Activated T-helper 2 cell treated with anti-CD3 and anti-CD28 coated beads, Interferon-gamma antibody, Interleukin-2, Interleukin-4, amounts not matched to agents 10 μg/mL and 5 μg/mL and 100 μg/mL, durations not matched to agents 14 hours and 24 hours and 36 hours (primary cell): ENCODE results near the gene CDC14A. TPM values are rescaled to one million over a fixed set of nuclear protein-coding genes. Genes with fewer than 3 reads are reported as not detected.
A peak's percentile ranks its signal among the peaks of the same experiment; 100 is the strongest.
"Not testable (repeated sequence)": the region's sequence is repeated elsewhere in the genome, so short reads cannot be mapped to it uniquely, and the experiment has no call there.

Source experiments
- DNase-seq: peaks from one replicate; pipeline ENCODE4 v3.0.0; 2021; ENCODE audit warnings: low spot score
- H3K27ac Mint-ChIP-seq: one replicate; pipeline ENCODE4 v1.8.0; 2021; ENCODE audit warnings: mixed read lengths
- H3K27me3 Mint-ChIP-seq: one replicate; pipeline ENCODE4 v1.8.0; 2021; ENCODE audit warnings: low read depth, mixed read lengths
- H3K36me3 Mint-ChIP-seq: one replicate; pipeline ENCODE4 v1.8.0; 2021; ENCODE audit warnings: low read depth, mixed read lengths
- H3K4me1 Mint-ChIP-seq: one replicate; pipeline ENCODE4 v1.8.0; 2021; ENCODE audit warnings: low read depth, mixed read lengths
- H3K4me3 Mint-ChIP-seq: one replicate; pipeline ENCODE4 v1.8.0; 2021; ENCODE audit warnings: low read depth, mild to moderate bottlenecking, moderate library complexity, mixed read lengths
- H3K9me3 Mint-ChIP-seq: one replicate; pipeline ENCODE4 v1.8.0; 2021; ENCODE audit warnings: mixed read lengths
- intact Hi-C: fragments of 100-400 bp; cut with micrococcal nuclease; formaldehyde crosslinking; loops from one replicate; pipeline ENCODE4 v1.15.1; 2023
- total RNA-seq: library from RNA; stranded (reverse); gene quantifications from 2 replicates; pipeline ENCODE4 v1.2.3, GENCODE V29; 2022

The CDC14A gene
- total RNA-seq, 1 donor from 2014 or later: 10.3 TPM

DNA sequence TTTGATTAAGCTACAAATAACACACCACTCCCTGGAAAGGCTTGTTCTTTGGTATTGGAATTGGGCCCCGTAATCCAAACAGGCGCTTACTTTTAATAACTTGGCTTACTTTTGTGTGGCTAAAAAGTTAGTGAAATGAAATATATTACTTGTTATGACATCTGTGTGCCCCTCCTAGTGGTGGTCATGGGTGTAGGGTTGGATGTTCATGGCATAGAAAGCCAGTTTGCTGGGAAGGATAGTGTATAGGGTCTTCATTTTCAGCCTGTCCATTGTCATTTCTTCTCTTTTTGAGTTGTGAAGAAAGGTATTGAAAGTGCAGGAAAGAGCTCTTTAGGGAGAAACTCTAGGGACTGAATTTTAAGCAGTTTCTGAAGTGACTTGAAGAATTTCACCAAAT is 5.9 kb downstream of the CDC14A start:
- Mint-ChIP-seq H3K27ac (no peak overlapping the region), H3K36me3 (peaks cover 59% of the 10 kb centered on the region), H3K27me3 (no peaks in the 10 kb centered on the region), H3K4me3 (no peak overlapping the region), H3K9me3 (no peaks in the 10 kb centered on the region), H3K4me1 (peaks cover 55% of the 10 kb centered on the region)
- intact Hi-C loops: loop anchor here (10.0 kb wide), 1 partner anchor 543 kb away; no protein-coding TSS in a partner anchor
- DNase-seq: no peak

DNA sequence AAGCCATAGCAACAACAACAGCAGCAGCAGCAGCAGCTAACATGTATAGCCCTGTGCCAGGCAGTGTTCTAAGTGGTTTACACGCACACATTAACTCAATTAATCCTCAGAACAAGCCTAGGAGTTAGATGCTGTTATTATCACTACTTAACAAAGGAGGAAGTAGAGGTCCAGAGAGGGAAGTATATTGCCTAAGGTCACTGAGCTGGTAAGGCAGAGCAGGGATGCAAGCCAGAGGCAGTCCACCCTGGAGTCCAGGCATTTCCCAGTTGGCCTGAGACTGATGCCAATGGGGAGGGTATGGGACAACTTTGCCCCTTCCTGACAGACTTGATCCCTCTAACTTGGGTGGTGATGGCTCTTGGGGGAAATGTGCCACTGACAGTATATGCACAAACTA is 6.8 kb downstream of the CDC14A start:
- no peaks in the 10 kb centered on the region for H3K27me3 Mint-ChIP-seq
- peaks cover 58% of the 10 kb centered on the region for H3K36me3 Mint-ChIP-seq
- H3K4me1 Mint-ChIP-seq: peaks cover 46% of the 10 kb centered on the region
- no peaks in the 10 kb centered on the region for H3K9me3 Mint-ChIP-seq
- no peak overlapping the region for H3K4me3 Mint-ChIP-seq
- no peak overlapping the region for H3K27ac Mint-ChIP-seq
- intact Hi-C loops: loop anchor here (10.0 kb wide), 1 partner anchor 544 kb away; no protein-coding TSS in a partner anchor
- DNase-seq: no peak

DNA sequence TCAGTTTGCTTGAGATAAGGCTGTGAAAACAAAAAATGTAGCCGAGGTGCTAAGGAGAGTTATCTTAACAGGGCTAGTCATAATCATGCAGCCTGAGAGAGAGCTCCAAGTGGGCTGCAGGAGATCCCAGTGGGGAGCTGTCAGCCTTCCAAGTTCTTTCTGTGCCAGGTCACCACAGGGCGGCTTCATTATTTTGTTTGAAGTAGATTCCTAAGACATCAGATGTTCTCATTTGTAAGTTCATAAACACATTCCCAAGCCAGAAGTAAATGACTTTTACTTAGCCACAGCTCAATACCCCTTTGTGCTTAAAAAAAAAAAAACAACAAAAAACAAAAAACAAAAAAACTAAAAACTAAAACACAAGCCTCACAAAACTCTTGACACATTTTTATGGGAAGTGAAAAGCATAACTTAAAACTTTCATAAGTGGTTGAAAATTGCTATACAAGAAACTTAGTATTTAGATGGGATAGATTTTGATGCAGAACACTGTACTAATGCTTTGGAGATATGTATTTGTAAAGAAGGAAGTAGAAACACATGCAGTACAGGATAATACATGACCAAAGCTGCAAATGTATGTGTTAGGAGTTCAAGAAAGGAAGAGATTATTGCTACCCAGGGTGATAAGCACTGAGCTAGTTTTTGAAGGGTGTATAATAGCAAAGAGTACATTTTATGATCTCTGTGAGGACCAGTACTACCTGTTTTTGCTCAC is 8.6 kb downstream of the CDC14A start:
- H3K4me1 Mint-ChIP-seq: peaks cover 43% of the 10 kb centered on the region
- H3K36me3 Mint-ChIP-seq: peaks cover 59% of the 10 kb centered on the region
- H3K9me3 Mint-ChIP-seq: no peaks in the 10 kb centered on the region
- intact Hi-C loops: no loop called here
- H3K27ac Mint-ChIP-seq: no peak overlapping the region
- H3K27me3 Mint-ChIP-seq: no peaks in the 10 kb centered on the region
- DNase-seq: no peak
- H3K4me3 Mint-ChIP-seq: no peak overlapping the region

DNA sequence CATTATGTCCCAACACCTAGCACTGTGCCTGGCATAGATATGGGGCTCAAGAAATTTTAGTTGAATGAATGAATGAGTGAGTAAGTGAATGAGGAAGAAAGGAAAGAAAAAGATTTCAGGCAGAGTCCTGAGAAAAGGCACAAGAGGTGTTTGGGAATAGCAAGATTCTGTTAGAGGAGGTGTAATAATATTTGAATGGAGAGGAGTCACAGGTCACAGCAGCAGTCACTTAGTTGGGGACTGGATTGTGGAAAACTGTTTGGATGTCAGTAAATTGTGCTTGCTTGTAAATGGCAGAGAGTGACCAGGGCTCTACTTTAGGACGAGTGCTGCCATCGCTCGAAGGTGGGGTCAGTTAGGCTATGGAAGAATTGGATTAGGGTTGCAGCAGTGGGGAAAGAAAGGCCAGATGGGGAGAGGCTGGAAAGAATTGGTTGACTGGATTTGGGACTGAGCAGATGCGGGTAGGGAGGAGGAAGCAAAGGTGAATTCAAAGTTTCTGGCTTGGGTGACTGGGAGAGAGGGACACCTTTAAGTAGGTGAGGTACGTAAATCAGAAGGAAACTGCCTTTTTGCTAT is 9.3 kb downstream of the CDC14A start:
- no peak for DNase-seq
- intact Hi-C loops: no loop called here
- Mint-ChIP-seq H3K4me3 (no peak overlapping the region), H3K9me3 (no peaks in the 10 kb centered on the region), H3K27me3 (no peaks in the 10 kb centered on the region), H3K4me1 (peaks cover 39% of the 10 kb centered on the region), H3K36me3 (peaks cover 56% of the 10 kb centered on the region), H3K27ac (no peak overlapping the region)

DNA sequence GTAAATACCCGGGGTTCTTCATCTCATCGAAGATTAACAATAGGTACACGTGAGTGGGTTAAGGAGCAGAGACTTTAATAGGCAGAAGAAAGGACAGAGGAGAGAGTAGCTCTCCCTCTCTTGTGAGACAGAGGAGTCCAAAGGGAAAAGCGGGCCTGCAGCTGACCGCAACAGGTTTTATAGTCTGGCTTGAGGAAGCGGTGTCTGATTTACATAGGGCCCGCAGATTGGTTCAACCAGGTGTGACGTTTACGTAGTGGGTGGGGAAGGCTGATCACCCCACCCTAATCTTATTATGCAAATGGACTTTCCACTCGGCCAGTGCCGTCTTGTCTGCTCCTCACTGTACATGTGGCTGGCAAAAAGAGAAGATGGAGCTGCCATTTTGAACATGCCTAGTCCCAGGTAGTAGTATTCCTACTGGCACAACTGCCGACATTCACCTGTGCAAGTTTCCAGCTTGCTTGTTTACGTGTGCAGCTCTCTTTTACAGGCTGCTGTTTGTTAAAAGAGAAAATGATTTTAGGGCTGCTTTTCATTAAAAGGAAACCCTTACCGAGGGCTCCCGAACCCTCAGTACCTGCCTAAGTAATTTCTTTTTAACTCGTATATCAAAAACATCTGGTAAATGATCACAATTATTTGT is 10.6 kb downstream of the CDC14A start:
- Mint-ChIP-seq H3K4me3 (no peak overlapping the region), H3K4me1 (peaks cover 36% of the 10 kb centered on the region), H3K36me3 (peaks cover 56% of the 10 kb centered on the region), H3K27ac (no peak overlapping the region), H3K9me3 (no peaks in the 10 kb centered on the region), H3K27me3 (no peaks in the 10 kb centered on the region)
- intact Hi-C loops: no loop called here
- DNase-seq: no peak

DNA sequence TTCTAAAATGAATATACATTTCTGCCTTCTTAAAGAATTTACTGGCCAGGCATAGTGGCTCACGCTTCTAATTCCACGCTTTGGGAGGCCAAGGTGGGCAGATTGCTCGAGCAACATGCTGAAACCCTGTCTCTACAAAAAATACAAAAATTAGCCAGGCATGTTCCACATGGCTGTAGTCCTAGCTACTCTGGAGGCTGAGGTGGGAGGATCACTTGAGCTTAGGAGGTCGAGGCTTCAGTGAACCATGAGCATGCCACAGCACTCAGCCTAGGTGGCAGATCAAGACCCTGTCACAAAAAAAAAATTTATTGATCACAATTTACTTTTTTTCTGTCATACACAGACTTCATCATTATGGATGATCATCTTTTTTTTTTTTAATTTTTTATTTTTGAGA is 11.5 kb downstream of the CDC14A start:
- Mint-ChIP-seq H3K9me3 (no peaks in the 10 kb centered on the region), H3K36me3 (peaks cover 58% of the 10 kb centered on the region), H3K4me1 (peaks cover 34% of the 10 kb centered on the region), H3K4me3 (no peak overlapping the region), H3K27me3 (no peaks in the 10 kb centered on the region), H3K27ac (no peak overlapping the region)
- DNase-seq: no peak
- intact Hi-C loops: no loop called here

DNA sequence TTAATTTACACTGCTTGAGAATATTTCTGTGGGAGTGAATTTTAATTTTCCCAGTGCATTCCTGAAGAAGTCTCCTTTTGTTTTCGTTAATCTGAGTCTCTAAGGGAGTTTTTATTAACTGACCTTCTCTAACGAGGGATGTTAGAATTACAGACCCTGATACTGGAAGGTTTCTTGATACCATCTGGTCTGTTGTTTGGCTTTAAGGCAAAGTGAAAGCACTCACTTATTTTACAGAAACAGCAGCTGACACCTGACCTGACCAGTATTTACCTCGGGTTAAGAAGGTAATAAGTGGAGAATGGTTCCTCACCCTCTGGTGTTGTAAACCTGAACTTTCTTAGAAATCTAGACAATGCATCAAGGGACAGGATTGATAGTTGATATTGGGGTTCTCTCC is 12.4 kb downstream of the CDC14A start:
- Mint-ChIP-seq H3K4me1 (peaks cover 30% of the 10 kb centered on the region), H3K27ac (no peak overlapping the region), H3K27me3 (no peaks in the 10 kb centered on the region), H3K9me3 (peaks cover 5% of the 10 kb centered on the region), H3K36me3 (peaks cover 58% of the 10 kb centered on the region), H3K4me3 (no peak overlapping the region)
- DNase-seq: no peak
- intact Hi-C loops: no loop called here

DNA sequence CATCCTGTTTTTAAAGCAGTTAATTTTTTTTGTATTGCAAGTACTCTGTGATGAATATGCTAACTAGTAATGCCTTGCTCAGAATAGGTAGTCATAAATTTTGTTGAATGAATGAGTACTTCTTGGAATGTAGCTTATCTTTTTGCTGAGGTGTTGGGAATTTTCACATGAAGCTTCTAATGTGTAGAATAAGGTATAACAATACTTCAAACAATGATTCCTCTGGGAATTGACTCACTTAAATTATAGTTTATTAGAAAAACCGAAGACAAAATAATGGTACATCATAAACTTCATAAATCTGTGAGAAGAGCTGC is 13.9 kb downstream of the CDC14A start:
- H3K27ac Mint-ChIP-seq: no peak overlapping the region
- peaks cover 5% of the 10 kb centered on the region for H3K9me3 Mint-ChIP-seq
- DNase-seq: no peak
- intact Hi-C loops: no loop called here
- peaks cover 61% of the 10 kb centered on the region for H3K36me3 Mint-ChIP-seq
- H3K4me3 Mint-ChIP-seq: no peak overlapping the region
- H3K27me3 Mint-ChIP-seq: no peaks in the 10 kb centered on the region
- H3K4me1 Mint-ChIP-seq: peaks cover 31% of the 10 kb centered on the region

DNA sequence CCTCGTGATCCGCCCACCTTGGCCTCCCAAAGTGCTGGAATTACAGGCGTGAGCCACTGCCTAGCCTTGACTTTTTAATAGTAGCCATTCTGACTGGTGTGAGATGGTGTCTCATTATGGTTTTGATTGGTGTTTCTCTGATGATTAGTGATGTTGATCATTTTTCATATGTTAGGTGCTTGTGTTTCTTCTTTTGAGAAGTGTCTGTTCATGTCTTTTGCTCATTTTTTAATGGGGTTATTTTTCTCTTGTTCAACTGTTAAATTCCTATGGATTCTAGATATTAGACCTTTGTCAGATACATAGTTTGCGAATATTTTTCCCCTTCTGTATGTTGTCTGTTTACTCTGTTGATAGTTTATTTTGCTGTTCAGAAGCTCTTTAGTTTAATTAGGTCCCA is 17.0 kb downstream of the CDC14A start:
- H3K4me3 Mint-ChIP-seq, intact Hi-C loops, H3K9me3 Mint-ChIP-seq, H3K27ac Mint-ChIP-seq, H3K27me3 Mint-ChIP-seq, DNase-seq: not testable (repeated sequence)
- Mint-ChIP-seq H3K36me3 (peaks cover 63% of the 10 kb centered on the region), H3K4me1 (peaks cover 31% of the 10 kb centered on the region)

DNA sequence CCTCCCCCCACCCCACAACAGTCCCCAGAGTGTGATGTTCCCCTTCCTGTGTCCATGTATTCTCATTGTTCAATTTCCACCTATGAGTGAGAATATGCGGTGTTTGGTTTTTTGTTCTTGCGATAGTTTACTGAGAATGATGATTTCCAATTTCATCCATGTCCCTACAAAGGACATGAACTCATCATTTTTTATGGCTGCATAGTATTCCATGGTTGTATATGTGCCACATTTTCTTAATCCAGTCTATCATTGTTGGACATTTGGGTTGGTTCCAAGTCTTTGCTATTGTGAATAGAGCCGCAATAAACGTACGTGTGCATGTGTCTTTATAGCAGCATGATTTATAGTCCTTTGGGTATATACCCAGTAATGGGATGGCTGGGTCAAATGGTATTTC is 21.6 kb downstream of the CDC14A start:
- peaks cover 19% of the 10 kb centered on the region for H3K9me3 Mint-ChIP-seq
- H3K27ac Mint-ChIP-seq, intact Hi-C loops, DNase-seq, H3K4me3 Mint-ChIP-seq, H3K27me3 Mint-ChIP-seq: not testable (repeated sequence)
- H3K36me3 Mint-ChIP-seq: peaks cover 65% of the 10 kb centered on the region
- peaks cover 41% of the 10 kb centered on the region for H3K4me1 Mint-ChIP-seq

DNA sequence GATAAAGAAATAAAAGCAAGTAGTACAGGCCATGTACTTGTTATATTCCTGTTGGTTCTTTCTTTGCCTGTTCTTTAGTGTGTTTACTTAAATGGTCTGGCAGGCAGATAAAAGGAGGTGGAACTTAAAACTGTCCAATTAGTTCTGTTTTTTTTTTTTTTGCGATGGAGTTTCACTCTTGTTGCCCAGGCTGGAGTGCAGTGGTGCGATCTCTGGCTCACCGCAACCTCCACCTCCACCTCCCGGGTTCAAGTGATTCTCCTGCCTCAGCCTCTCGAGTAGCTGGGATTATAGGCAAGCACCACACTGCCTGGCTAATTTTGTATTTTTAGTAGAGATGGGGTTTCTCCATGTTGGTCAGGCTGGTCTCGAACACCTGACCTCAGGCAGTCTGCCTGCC is 24.6 kb downstream of the CDC14A start:
- H3K36me3 Mint-ChIP-seq: peaks cover 69% of the 10 kb centered on the region
- peaks cover 14% of the 10 kb centered on the region for H3K9me3 Mint-ChIP-seq
- intact Hi-C loops: loop anchor here (1.0 to 2.0 kb wide), 4 partner anchors 20 to 72 kb away; partner anchors contain the start of gene CDC14A
- H3K27ac Mint-ChIP-seq, H3K27me3 Mint-ChIP-seq, DNase-seq, H3K4me3 Mint-ChIP-seq: not testable (repeated sequence)
- peaks cover 38% of the 10 kb centered on the region for H3K4me1 Mint-ChIP-seq

DNA sequence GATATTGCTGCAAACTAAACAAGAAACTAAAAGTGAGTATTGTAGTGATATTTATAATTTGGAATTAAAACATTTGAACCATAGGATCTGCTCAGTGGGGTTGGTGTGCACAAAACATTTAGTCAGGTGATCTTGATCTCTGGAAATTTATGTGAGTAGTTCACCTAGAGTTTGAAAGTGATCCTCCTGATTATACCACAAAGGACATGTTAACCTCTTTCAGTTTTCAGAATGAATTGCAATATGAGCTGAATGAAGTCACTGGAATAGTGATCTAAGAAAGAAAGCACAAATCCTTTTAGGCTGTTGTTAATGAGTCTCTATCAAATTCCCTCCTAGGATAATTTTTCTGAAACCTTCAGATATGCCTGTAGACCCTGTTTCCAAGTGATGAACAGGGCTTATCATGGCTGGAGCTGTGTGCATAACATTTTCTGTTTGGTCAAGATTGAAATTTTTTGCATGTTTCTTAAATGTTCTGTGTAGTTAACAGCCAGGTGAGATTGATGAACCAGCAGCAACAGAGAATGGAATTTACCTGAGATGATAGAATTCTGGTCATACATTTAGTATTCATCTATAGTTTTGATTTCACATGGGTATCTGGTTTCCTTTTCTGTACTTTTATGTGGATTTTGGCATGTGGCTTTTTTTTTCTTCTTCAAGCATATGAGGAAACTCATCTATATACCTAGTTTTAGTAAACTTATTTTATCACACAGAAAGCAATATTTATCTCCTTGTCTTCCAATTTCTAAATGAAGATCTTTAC is 25.5 kb downstream of the CDC14A start:
- DNase-seq: no peak
- H3K27ac Mint-ChIP-seq: peak overlapping the region; percentile 80
- intact Hi-C loops: loop anchor here (1.0 to 2.0 kb wide), 4 partner anchors 19 to 71 kb away; partner anchors contain the start of gene CDC14A
- peaks cover 67% of the 10 kb centered on the region for H3K36me3 Mint-ChIP-seq
- H3K9me3 Mint-ChIP-seq: peaks cover 14% of the 10 kb centered on the region
- peaks cover 35% of the 10 kb centered on the region for H3K4me1 Mint-ChIP-seq
- H3K27me3 Mint-ChIP-seq: peaks cover 8% of the 10 kb centered on the region
- peak overlapping the region; percentile 37 for H3K4me3 Mint-ChIP-seq
